Measurements from ENCODE around the gene NAP1L1.

NAP1L1 gene

DNA sequence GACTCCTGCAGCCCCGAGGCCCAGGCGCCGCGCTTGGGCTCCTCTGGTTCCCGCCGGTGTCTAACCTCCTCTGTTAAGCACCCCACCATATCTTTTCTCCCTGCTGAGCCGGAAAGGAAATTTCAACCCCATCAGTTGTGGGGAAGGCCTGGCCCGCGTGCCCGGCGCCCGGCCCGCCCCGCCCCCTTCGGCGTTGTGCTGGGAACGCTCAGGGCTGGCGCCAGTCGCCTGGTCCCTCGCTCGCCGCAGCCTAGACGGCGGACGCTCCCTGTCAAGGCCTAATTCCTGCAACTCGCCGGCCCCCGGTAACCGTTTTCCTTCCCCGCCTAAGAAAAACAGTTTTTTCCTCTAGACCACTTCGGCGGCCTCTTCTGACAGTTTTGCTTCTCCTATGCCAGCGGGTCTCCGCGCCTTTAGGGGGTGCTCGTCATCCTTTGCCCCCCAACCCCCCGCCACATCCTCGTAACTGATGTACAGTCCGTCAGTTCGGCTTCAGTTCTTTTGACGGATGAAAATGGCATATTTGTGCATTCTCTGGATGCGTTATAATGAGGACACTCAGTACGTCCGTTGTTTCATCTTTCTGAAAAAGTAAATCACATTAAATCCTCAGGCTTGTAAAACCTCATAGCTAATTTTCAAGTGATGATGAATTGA, 506 bp upstream of the NAP1L1 start:
- in situ Hi-C loops (cut with MboI; ENCODE audit: low sequenced_read_pairs): no loop called here

DNA sequence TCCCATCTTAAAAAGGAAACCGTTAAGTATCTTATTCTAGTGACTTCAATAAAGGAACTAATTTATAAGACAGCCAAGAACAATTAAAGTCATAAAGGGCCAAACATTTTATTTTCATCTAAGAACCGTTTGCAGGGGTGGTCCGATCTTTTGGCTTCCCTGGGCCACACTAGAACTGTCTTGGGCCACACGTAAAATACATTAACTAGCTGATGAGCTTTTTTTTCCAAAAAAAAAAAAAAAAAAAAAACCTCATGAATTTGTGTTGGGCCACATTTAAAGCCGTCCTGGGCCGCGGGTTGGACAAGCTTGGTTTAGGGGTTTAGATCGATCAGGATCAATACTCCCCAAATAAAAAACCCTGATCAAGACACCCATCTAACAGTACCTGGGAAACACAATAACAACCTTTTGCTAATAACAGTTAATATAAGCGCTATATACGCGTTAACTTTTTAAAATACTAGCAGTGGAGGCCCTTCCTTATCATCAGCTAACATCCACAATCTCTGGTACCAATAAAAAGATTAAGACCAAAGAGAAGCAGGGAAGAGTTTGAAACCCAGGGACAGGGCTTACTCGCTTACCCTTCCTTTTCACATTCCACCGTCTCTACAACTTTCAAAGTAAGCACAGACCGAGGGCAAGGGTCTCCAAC, 1.1 kb downstream of the NAP1L1 start:
- in situ Hi-C loops (cut with MboI; ENCODE audit: low sequenced_read_pairs): no loop called here

DNA sequence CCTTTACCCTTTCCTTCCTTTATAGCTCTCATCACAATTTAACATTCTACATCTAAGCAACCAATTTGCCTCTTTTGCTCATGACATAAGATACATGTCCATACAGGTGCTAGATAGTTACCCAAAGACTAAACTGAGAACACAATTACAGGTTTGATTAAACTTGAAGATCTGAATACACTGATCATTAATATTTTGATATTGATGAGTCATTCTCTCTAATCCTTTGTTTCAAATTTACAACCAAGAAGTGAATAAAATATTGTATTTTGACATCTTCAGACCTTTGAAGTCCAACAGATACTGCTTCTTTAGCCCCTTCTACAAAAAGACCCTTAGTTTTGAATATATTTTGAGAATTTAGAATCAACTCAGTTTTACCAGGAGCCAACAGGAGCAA, 2.6 kb downstream of the NAP1L1 start:
- in situ Hi-C loops (cut with MboI; ENCODE audit: low sequenced_read_pairs): no loop called here

DNA sequence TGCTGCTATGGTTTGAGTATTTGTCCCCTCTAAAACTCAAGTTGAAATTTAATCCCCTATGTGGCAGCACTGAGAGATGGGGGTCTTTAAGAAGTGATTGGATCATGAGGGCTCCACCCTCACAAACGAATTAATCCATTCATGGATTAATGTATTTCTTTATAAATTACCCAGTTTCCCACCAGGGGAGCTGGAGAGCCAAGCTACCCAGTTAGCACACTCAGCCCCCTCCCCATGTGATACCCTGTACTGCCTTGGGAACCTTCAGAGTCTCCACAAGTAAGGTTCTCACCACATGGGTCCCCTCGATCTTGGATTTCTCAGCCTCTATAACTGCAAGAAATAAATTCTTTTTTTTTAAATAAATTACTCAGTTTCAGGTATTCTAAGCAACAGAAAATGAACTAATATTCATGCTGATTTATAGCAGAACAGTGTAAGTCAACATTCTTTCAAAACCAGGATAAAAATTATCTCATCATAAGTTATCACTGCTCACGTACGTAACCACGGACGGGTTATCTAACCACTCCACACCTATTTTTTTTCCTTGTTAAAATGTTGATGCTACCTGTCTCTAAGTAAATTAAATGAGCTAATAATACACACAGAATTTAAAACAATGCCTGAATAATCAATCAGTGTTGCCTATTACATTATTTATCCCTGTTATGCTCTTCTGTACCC, 3.6 kb downstream of the NAP1L1 start:
- in situ Hi-C loops (cut with MboI; ENCODE audit: low sequenced_read_pairs): no loop called here

DNA sequence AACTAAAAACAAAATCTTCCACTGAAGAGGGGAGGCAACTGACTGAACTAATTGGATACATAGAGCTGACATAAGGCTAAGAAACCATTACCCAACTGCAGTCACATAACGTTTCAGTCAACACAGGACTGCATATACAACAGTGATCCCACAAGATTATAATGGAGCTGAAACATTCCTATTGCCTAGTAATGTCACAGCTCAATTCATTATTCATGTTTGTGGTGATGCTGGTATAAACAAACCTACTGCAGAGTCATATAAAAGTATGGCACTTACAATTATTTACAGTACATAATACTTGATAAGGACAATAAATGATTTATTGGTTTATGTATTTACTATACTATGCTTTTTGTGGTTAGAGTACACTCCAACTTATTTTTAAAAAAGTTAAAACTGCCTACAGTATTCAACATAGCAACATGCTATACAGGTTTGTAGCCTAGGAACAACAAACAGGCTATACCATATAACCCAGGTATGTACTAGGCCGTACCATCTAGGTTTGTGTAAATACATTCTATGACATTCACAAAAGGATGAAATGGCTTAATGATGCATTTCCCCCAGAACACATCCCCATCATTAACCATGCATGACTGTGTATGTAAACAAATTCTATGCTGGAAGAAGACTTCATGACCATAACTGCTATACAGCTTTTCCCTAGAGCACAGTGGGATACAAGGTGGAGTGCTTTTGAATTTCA, 4.3 kb downstream of the NAP1L1 start:
- in situ Hi-C loops (cut with MboI; ENCODE audit: low sequenced_read_pairs): no loop called here

DNA sequence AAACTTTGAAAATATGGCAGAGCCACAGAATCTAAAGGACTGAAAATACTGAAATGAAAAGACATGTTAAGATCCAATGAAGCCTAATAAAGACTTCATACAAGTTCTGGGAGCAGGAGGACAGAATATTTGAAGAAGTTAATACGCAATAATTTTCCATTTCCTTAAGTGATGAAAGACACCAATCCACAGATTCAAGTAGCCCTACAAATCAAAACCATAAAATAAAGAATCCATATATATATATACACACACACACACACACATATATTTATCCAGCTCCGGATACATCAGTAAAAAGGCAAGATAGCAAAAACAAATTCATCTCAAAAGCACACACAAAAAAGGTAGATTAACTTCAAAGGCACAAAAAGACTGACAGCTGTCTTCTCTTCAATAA, 5.7 kb downstream of the NAP1L1 start:
- in situ Hi-C loops (cut with MboI; ENCODE audit: low sequenced_read_pairs): no loop called here

DNA sequence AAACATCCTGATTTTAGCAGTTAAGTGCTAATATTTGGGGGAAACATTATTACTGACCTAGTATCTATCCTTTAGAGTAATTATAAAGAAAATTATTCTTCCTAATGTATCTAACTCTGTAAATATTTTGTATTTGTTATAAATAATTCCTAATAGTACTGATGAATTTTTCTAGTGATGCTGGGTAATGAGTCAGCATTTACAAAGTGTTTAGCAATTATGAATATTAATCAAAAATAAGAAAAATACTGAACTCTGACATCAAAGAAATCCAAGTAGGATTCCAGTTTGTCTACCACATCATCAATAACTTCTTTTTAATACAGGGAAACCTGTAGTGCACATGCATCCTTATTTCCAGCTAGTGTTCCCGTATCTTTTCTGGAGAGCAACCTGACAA, 9.0 kb downstream of the NAP1L1 start:
- in situ Hi-C loops (cut with MboI; ENCODE audit: low sequenced_read_pairs): no loop called here

DNA sequence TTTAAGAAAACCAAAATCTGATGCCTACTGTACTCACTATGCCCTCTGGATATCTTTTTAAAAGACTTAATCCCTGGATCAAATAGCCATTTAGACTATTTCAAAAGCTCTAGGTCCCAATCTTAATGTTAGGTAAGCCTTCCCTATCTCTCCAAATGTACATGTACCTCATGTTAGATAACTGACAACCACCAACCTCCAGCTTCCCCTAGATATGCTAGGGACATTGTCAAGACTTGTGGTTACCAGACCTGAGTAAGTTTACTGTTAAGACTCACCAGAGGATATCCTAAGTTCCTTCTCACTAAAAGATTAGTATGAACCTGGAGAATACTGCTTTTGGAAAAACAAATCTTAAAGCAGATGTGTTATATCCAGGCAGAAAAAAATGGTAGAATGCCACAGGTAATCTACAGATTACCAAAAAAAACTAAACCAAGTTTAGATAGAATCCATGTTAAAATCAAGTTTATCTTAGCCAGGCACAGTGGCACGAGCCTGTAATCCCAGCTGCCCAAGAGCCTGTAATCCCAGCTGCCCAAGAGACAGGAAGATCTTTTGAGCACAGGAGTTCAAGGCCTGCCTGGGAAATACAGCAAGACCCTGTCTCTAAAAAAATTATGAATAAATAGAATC, 9.7 kb downstream of the NAP1L1 start:
- in situ Hi-C loops (cut with MboI; ENCODE audit: low sequenced_read_pairs): no loop called here

DNA sequence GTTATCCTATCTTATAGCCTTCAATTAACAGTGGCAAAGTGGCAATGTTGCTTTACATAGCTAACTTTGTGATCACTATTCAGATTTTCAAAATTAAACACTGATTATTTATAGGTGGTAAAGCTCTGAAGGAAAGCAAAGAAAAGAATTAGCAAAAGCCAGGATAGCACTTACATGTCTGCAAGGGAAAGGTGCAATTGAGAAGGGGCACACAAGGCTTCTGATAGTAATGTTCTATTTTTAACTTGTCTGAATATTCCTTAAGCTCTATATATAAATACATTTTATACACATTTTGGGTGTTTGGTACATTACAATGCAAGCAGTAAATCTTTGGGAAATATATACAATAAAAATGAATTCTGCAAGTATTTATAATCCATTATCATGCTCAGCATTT, 10.9 kb downstream of the NAP1L1 start:
- in situ Hi-C loops (cut with MboI; ENCODE audit: low sequenced_read_pairs): no loop called here

DNA sequence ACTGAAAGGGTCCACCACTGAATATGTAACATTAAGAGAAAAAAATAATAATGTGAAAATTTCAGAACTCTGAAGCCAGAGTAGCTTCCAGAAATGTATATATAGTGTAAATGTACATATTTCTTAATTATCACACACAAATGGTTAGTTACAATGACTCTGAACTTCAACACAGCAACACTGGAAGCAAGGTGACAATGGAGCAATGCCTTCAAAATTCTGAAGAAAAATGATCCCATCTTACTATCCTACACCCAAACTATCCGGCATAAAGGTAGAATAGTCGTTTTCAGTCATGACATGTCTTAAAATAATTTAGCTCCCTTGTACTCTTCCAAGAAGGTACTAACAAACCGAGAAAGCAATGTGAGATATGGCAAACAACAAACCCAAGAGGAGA, 11.9 kb downstream of the NAP1L1 start:
- in situ Hi-C loops (cut with MboI; ENCODE audit: low sequenced_read_pairs): no loop called here

DNA sequence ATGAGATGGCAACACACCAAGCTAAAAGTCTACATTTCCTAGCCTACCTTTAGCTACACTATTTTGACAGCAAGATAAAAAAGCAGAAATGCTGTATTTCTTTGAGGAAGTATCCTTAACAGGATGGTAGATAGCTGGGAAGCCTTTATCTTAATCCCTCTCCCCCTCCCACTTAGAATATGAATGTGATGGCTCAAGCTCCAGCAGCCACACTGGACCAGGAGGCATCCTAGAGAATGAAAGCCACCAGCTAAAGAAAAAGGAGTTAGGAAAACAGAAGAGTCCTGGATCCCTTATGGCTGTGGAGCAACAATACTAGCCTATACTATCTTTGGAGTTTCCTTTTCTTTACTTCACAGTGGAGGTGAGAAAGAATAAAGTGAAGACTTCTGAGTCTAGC, 15.1 kb downstream of the NAP1L1 start:
- in situ Hi-C loops (cut with MboI; ENCODE audit: low sequenced_read_pairs): no loop called here

DNA sequence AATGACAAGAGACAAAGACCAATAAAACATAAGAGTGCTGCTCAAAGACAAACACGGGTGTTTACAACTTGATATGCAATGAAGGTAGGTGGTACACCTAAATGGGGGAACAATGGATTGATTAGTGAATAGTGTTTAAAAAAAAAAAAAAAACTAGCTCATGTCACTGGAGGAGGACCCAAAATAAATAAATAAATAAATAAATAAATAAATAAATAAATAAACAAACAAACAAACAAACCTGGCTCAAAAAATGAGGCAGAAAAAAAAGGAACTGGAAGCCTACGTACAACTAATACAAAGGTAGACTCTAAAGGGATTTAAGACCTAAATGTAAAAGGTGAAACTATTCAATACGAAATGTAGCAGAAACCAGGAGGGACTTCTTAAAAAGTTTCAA, 18.6 kb downstream of the NAP1L1 start:
- in situ Hi-C loops (cut with MboI; ENCODE audit: low sequenced_read_pairs): no loop called here

DNA sequence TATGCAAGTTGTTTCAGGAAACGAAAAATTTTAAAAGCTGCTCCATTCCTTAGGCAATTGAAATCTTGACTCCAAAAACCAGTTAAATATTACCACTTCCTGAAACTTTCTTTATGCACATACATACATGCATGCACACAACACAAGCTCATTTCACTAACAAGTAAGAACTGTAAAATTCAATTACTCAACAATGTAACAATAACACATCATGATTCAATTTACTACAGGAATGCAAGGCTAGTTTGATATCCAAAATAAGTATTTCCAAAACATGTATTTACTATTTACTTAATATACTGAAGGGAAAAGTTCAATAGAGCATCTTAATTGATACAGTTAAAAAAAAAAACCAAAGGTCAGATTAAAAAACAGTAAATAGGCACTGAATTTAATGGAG, 19.6 kb downstream of the NAP1L1 start:
- in situ Hi-C loops (cut with MboI; ENCODE audit: low sequenced_read_pairs): no loop called here

DNA sequence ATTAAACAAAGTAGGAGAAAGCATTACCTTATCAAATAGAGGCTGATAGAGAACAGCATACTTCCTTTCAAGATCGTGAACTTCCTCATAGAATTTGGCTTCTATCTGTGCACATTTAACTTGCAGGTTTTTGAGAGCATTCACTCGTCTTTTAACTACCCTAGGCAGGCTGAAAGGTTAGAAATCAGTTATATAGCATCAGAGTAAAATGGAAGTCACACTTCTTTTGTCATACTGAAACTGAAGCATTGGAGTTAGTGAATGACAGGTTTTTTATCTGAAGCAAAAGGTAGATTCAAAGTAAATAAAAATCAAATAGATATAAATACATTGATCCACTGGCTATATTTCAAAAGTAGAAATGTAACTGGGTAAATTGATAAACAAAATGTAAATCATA, 24.4 kb downstream of the NAP1L1 start:
- in situ Hi-C loops (cut with MboI; ENCODE audit: low sequenced_read_pairs): no loop called here

DNA sequence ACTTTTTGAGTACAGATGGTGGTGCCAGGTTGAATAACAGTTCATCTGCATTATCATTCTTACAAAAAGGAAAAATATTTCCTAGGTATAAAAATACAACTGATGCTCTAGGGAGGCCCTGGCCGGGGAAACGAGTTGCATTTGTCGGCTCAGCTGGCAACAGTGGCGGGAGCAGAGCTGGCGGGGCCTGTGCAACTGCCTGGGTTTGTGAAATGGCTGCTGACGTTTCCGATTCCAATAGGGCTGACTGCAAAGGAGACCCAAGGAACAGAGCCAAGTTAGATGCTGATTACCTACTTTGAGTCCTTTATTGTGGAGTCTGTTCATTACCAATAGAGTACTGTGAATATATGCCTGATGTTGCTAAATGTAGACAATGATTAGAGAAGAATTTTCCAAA, 27.2 kb downstream of the NAP1L1 start:
- in situ Hi-C loops (cut with MboI; ENCODE audit: low sequenced_read_pairs): no loop called here

DNA sequence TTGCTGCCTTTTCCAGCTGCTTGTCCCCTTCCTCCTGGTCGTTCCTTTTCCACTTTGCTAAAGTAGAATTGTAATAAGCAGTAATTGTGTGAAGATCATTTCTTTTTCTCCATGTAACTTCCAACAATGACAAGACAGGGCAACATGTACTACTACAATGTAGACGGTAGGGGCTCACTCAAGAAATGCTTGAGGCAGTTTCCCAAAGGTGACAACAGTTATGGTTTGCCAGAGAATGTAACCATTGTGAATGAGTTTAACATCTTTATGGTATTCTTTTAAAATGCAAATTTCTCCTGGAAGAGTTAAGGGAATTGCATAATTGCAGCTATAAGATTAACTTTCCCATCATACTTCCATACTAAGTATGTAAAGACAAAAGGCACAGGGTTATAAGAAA, 29.1 kb downstream of the NAP1L1 start:
- in situ Hi-C loops (cut with MboI; ENCODE audit: low sequenced_read_pairs): no loop called here

DNA sequence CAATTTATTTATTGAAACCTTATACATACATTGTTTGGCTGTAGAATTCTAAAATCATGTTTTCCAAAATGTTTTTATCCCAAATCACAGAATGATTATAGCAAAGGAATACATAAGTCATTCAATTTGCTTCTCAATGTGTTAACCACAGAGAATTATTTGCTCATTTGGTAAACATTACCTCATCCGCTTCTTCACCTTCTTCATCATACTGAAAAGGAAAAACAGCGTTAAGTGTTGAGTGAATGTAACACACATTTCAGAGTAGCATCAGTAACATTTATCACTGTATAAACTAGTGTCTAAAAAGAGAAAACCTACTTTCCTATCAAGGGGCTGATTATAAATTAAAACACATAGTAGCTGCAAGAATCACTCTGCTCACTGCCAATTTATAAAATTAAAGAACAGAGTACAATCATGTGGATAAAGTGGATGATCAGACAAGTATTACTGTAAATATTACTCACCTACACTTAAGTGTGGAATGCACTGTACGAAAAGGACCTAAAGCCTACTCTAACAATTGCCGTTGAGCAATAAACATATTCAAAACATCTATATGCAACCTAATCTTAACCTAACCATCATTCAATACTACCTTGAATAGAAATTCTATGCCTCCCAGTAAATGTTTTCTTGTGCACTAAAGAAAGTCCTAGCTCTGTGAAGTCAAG, 34.8 kb downstream of the NAP1L1 start:
- in situ Hi-C loops (cut with MboI; ENCODE audit: low sequenced_read_pairs): loop anchor here (25.0 kb wide), 2 partner anchors 237 to 712 kb away; partner anchors contain the start of genes CAPS2 and GLIPR1L1

DNA sequence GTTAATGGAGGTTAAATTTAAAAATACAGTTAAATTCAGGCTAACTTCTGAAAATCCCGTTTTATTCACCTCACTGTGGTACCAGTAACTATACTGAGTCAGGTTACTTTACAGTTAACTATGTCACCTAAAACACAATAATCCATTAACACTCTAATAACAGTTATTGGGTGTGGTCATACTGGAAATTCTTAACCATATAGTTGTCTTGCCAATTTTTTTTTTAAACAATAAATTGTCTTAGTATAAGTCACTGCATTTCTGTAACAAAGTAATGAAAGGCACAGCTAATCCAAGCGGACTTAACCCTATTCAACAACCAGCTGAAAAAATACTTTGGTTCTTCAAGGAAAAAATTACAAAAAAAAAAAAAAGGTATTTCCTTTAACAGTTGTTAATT, 36.7 kb downstream of the NAP1L1 start:
- in situ Hi-C loops (cut with MboI; ENCODE audit: low sequenced_read_pairs): loop anchor here (25.0 kb wide), 2 partner anchors 235 to 710 kb away; partner anchors contain the start of genes CAPS2 and GLIPR1L1

DNA sequence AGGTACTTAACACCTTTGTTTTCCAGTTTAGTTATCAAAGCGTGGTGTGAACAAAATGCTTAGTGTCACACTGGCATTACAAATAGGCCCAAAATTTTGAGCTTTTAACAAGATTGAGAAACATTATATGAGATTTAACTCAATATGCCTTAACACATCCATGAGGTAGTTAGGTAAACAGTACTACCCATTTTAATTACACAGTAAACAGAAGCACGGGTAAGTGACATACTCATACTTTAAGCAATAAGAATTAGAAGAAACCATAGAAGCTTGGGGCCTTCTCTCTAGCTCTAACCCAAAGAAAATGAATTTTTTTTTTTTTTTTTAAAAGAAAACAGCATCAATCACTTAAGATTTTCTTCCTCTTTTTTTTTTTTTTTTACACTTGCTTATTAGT, 37.4 kb downstream of the NAP1L1 start:
- in situ Hi-C loops (cut with MboI; ENCODE audit: low sequenced_read_pairs): loop anchor here (25.0 kb wide), 2 partner anchors 235 to 710 kb away; partner anchors contain the start of genes CAPS2 and GLIPR1L1

DNA sequence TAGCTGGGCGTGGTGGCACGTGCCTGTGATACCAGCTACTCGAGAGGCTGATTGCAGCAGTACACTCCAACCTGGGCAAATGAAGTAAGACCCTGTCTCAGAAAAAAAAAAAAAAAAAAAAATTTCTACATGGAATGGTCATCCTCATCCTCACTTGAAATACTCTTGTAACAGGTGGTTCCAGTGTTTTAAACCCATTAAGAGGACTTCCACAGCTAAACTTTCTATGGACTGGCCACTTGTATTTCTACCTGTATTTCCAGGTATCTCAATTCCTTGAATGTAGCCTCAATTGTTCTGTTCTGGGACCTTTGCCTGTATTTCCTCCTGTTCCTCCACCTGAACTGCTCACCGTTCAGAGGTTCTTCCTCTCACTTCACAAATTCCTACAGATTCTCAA, 41.1 kb downstream of the NAP1L1 start:
- in situ Hi-C loops (cut with MboI; ENCODE audit: low sequenced_read_pairs): loop anchor here (25.0 kb wide), 2 partner anchors 231 to 706 kb away; partner anchors contain the start of genes CAPS2 and GLIPR1L1
